Measurements from ENCODE around the gene IGLL5. TPM values are rescaled to one million over a fixed set of nuclear protein-coding genes. Genes with fewer than 3 reads are reported as not detected.

The IGLL5 gene
- total RNA-seq, 3 donors from 2014 or later (not counting 1 experiment from before 2014, with no cell fraction given): 0.38 to 124 (median 0.93) TPM

DNA sequence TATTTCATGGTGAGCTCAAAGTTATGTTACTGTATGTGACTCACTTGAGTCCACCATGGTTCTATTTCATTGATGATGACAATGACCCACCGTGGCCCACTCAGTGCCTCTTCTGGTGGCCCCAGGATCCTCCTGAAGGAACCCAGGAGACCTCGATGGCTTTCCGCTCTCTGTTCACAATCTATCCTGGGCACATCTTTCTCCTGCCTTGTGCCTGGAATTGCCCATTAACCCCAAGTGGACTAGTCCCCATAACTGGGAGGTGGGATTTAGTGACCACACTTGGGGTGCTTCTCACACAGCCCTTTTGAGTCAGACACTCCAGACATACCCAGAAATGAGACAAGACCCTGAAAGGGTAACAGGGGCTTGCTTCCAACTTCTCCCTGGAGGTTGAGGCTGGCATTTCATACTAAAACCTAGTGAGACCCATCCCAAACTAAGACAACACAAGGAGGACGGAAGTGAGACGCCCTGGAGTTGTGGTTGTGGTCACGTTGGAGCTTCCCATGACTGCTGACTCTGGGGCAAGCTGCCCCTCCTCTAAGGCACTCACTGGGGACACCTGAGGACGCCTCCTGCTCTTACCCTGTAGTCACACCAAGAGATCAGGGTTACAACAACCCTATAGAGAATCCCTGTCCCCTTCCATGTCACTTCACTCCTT is 22.1 kb downstream of the IGLL5 start:
- no peak for ATAC-seq
- H3K4me3 ChIP-seq (ENCODE audit: low read length): no peak overlapping the region

GRCh38 chr22:22910272-22911240 is 22.9 kb downstream of the IGLL5 start:
- Histone ChIP-seq H3K4me3 (ENCODE audit: low read length) (no peak overlapping the region), H3K9me3 (ENCODE audit: control insufficient read depth, insufficient read depth, low read length) (no peaks in the 10 kb centered on the region), H3K36me3 (ENCODE audit: control insufficient read depth, insufficient read depth, low read length) (no peaks in the 10 kb centered on the region), H3K27me3 (ENCODE audit: control insufficient read depth, insufficient read depth, low read length) (no peaks in the 10 kb centered on the region), H3K27ac (ENCODE audit: low read length) (no peak overlapping the region), H3K4me1 (ENCODE audit: control insufficient read depth, insufficient read depth, low read length) (peaks cover 18% of the 10 kb centered on the region)
- Mint-ChIP-seq H3K4me3 (no peak overlapping the region), H3K9me3 (no peaks in the 10 kb centered on the region), H3K27ac (peak overlapping the region in 1 of 2 donors; percentile 3), H3K27me3 (ENCODE audit: low read depth in 2 of 2) (peaks cover 0 to 7% of the 10 kb centered on the region in 2 donors), H3K4me1 (peaks cover 0 to 12% of the 10 kb centered on the region in 2 donors), H3K36me3 (no peaks in the 10 kb centered on the region)
- WGBS (ENCODE audit: insufficient coverage): 73% methylated on average over 15 of the region's 15 CpGs
- DNase-seq (no peak), ATAC-seq (no peak)
- intact Hi-C loops (cut with micrococcal nuclease): no loop called here
- TF ChIP-seq, protein P1, sequence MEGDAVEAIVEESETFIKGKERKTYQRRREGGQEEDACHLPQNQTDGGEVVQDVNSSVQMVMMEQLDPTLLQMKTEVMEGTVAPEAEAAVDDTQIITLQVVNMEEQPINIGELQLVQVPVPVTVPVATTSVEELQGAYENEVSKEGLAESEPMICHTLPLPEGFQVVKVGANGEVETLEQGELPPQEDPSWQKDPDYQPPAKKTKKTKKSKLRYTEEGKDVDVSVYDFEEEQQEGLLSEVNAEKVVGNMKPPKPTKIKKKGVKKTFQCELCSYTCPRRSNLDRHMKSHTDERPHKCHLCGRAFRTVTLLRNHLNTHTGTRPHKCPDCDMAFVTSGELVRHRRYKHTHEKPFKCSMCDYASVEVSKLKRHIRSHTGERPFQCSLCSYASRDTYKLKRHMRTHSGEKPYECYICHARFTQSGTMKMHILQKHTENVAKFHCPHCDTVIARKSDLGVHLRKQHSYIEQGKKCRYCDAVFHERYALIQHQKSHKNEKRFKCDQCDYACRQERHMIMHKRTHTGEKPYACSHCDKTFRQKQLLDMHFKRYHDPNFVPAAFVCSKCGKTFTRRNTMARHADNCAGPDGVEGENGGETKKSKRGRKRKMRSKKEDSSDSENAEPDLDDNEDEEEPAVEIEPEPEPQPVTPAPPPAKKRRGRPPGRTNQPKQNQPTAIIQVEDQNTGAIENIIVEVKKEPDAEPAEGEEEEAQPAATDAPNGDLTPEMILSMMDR (IDR thresholded peaks at IDR 0.05): no peak

More for the DNA sequence above, 22.1 kb downstream of the IGLL5 start:
- H3K9me3 Mint-ChIP-seq: no peaks in the 10 kb centered on the region
- H3K27ac Mint-ChIP-seq: no peak overlapping the region
- peaks cover 0 to 7% of the 10 kb centered on the region in 2 donors for H3K27me3 Mint-ChIP-seq (ENCODE audit: low read depth in 2 of 2)
- WGBS (ENCODE audit: insufficient coverage): 78% methylated on average over 7 of the region's 7 CpGs
- Histone ChIP-seq H3K9me3 (ENCODE audit: control insufficient read depth, insufficient read depth, low read length) (no peaks in the 10 kb centered on the region), H3K36me3 (ENCODE audit: control insufficient read depth, insufficient read depth, low read length) (no peaks in the 10 kb centered on the region), H3K27ac (ENCODE audit: low read length) (no peak overlapping the region), H3K4me1 (ENCODE audit: control insufficient read depth, insufficient read depth, low read length) (peaks cover 17% of the 10 kb centered on the region), H3K27me3 (ENCODE audit: control insufficient read depth, insufficient read depth, low read length) (no peaks in the 10 kb centered on the region)
- intact Hi-C loops (cut with micrococcal nuclease): no loop called here
- peaks cover 0 to 12% of the 10 kb centered on the region in 2 donors for H3K4me1 Mint-ChIP-seq
- TF ChIP-seq, protein P1 (IDR thresholded peaks at IDR 0.05): no peak
- no peak for DNase-seq
- H3K36me3 Mint-ChIP-seq: no peaks in the 10 kb centered on the region
- no peak overlapping the region for H3K4me3 Mint-ChIP-seq

- Mint-ChIP-seq H3K36me3 (no peaks in the 10 kb centered on the region), H3K27ac (peak overlapping the region in 1 of 2 donors; percentile 3), H3K27me3 (ENCODE audit: low read depth in 2 of 2) (peaks cover 0 to 7% of the 10 kb centered on the region in 2 donors), H3K4me3 (no peak overlapping the region), H3K9me3 (no peaks in the 10 kb centered on the region), H3K4me1 (peaks cover 0 to 12% of the 10 kb centered on the region in 2 donors)
- TF ChIP-seq, protein P1 (IDR thresholded peaks at IDR 0.05): no peak
- Histone ChIP-seq H3K36me3 (ENCODE audit: control insufficient read depth, insufficient read depth, low read length) (no peaks in the 10 kb centered on the region), H3K27ac (ENCODE audit: low read length) (no peak overlapping the region), H3K4me3 (ENCODE audit: low read length) (no peak overlapping the region), H3K4me1 (ENCODE audit: control insufficient read depth, insufficient read depth, low read length) (peaks cover 18% of the 10 kb centered on the region), H3K9me3 (ENCODE audit: control insufficient read depth, insufficient read depth, low read length) (no peaks in the 10 kb centered on the region), H3K27me3 (ENCODE audit: control insufficient read depth, insufficient read depth, low read length) (no peaks in the 10 kb centered on the region)
- intact Hi-C loops (cut with micrococcal nuclease): no loop called here
- WGBS (ENCODE audit: insufficient coverage): 78% methylated on average over 15 of the region's 15 CpGs
- DNase-seq: no peak
- ATAC-seq: no peak
Measured at GRCh38 chr22:22911327-22912134, 23.9 kb downstream of the IGLL5 start.

Measured in natural killer cell (primary cell).